NT2/D1 (cell line): Measurements from ENCODE around the gene FUBP3.

Source experiments
- SUZ12 ChIP-seq: IDR thresholded peaks from 2 replicates; pipeline ENCODE4 v1.6.1; 2011; ENCODE audit not compliant: insufficient read length, insufficient read depth; ENCODE audit errors: extremely low read depth
- YY1 ChIP-seq: IDR thresholded peaks from 2 replicates; pipeline ENCODE4 v1.6.1; 2011; ENCODE audit not compliant: insufficient read length, insufficient read depth

DNA sequence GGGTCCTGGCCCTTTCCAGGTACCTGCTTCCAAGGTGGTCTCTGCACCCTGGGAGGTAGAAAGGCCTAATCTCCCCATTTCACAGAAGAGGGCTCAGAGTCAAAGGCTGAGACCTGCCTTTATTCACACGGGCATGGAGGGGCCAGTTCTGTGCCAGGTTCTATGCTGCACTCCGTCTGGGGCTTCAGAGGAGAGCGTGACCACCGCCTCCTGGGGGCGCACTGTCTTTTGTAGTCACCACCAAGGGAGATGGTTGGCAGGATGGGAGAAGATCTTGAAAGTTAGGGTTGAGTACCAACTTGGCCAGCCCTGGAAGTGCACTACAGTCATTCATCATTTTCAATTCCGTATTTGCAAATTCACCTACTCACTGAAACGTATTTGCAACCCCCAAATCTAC lies 61.3 kb downstream of the FUBP3 start:
- TF ChIP-seq YY1 (no peak), SUZ12 (no peak)
